Fibroblast of pulmonary artery (primary cell): ENCODE results near the gene EPS8L2.

Experiments
- DNase-seq: peaks from one replicate; pipeline ENCODE4 v3.0.0-alpha.2; 2010; ENCODE audit warnings: low read depth
- H3K4me3 ChIP-seq: replicated peaks from 2 replicates; pipeline ENCODE4 v1.5.1; 2011; ENCODE audit warnings: low read depth, mild to moderate bottlenecking, control low read depth, low read length, moderate library complexity
- CTCF ChIP-seq: IDR thresholded peaks from 2 replicates; pipeline ENCODE4 v1.5.1; 2011; ENCODE audit warnings: mild to moderate bottlenecking, control low read depth, low read length, inconsistent platforms; ENCODE audit errors: missing control alignments

Gene EPS8L2

GRCh38 chr11:773830-774229, 67.8 kb downstream of the EPS8L2 start:
- no peak for TF ChIP-seq CTCF
- DNase-seq, result no peak
- H3K4me3 ChIP-seq, result no peak overlapping the region

GRCh38 chr11:774873-775592, 69.0 kb downstream of the EPS8L2 start:
- peak overlapping the region; percentile 74 for H3K4me3 ChIP-seq
- no peak for TF ChIP-seq CTCF

DNA sequence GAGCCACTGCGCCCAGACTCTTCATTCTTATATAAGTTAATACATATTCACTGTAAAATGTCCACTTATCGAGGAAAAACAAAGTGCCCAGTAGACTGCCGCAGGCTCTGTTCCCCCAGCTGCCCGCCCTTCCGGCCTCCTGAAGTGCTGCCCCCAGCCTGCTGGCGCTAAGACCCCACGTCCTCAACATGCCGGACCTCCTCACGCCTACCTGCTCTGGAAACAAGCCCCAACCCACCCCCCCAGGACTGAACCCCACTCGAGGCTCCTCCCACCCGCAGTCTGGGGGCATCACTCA, 70.2 kb downstream of the EPS8L2 start:
- DNase-seq, result no peak
- no peak for TF ChIP-seq CTCF
- peak overlapping the region; percentile 74 for H3K4me3 ChIP-seq

More at GRCh38 chr11:774873-775592, 69.0 kb downstream of the EPS8L2 start:
- peak; percentile 36 for DNase-seq

- no peak for TF ChIP-seq CTCF
- no peak for DNase-seq
- H3K4me3 ChIP-seq, result peak overlapping the region; percentile 74
Observed at GRCh38 chr11:776561-777287, 70.7 kb downstream of the EPS8L2 start.
